ENCODE data around the gene SH3RF2.
"Not testable (repeated sequence)": the region's sequence is repeated elsewhere in the genome, so short reads cannot be mapped to it uniquely, and the experiment has no call there.

Gene SH3RF2

GRCh38 chr5:145936401-145937131 lies at the start of gene SH3RF2:
TSS of gene SH3RF2 (plus strand) at chr5:145936578. CDS start at chr5:145937929, 1,351 bp downstream.
- Histone ChIP-seq H3K4me3 (peak within 1 kb of the TSS; percentile 81), H3K27ac (peak within 1 kb of the TSS; percentile 57 to 78)
- no peak for TF ChIP-seq CTCF (IDR thresholded peaks at IDR 0.05)
- DNase-seq (ENCODE audit: low spot score), result peak; percentile 78

GRCh38 chr5:145887217-145887616 lies 49.2 kb upstream of the SH3RF2 start:
- TF ChIP-seq CTCF (IDR thresholded peaks at IDR 0.05), result no peak
- no peak overlapping the region for H3K4me3 ChIP-seq
- H3K27ac ChIP-seq, result no peak overlapping the region
- no peak for DNase-seq (ENCODE audit: low spot score)

- Histone ChIP-seq H3K4me3 (no peak overlapping the region), H3K27ac (no peak overlapping the region)
- DNase-seq (ENCODE audit: low spot score), result no peak
- TF ChIP-seq CTCF (IDR thresholded peaks at IDR 0.05), result peak; percentile 20
Observed at GRCh38 chr5:145887976-145888574, 48.3 kb upstream of the SH3RF2 start.

- no peak for TF ChIP-seq CTCF (IDR thresholded peaks at IDR 0.05)
- Histone ChIP-seq H3K27ac (no peak overlapping the region), H3K4me3 (no peak overlapping the region)
- no peak for DNase-seq (ENCODE audit: low spot score)
Observed at GRCh38 chr5:145889611-145890010, 46.8 kb upstream of the SH3RF2 start.

GRCh38 chr5:145891378-145891777 lies 45.0 kb upstream of the SH3RF2 start:
- H3K4me3 ChIP-seq; H3K27ac ChIP-seq; DNase-seq (ENCODE audit: low spot score): not testable (repeated sequence)

GRCh38 chr5:145898171-145898570 lies 38.2 kb upstream of the SH3RF2 start:
- no peak for DNase-seq (ENCODE audit: low spot score)
- no peak overlapping the region for H3K4me3 ChIP-seq
- no peak overlapping the region for H3K27ac ChIP-seq
- TF ChIP-seq CTCF (IDR thresholded peaks at IDR 0.05), result no peak

- Histone ChIP-seq H3K27ac (no peak overlapping the region), H3K4me3 (no peak overlapping the region)
- DNase-seq (ENCODE audit: low spot score), result no peak
- no peak for TF ChIP-seq CTCF (IDR thresholded peaks at IDR 0.05)
Observed at GRCh38 chr5:145902421-145902820, 34.0 kb upstream of the SH3RF2 start.
